H7 (cell line): ENCODE results near the gene SMIM43. TPM values are rescaled to one million over a fixed set of nuclear protein-coding genes. Genes with fewer than 3 reads are reported as not detected.

Experiments used
- DNase-seq: peaks from one replicate; pipeline ENCODE4 v3.0.0; 2012
- H3K27me3 ChIP-seq: 2 replicates; pipeline ENCODE4 v1.6.0; 2011; ENCODE audit warnings: mild to moderate bottlenecking, low read length; ENCODE audit not compliant: control insufficient read depth, insufficient read depth
- H3K36me3 ChIP-seq: replicated peaks from 2 replicates; pipeline ENCODE4 v1.5.1; 2011; ENCODE audit warnings: low read length; ENCODE audit not compliant: control insufficient read depth, insufficient read depth
- H3K4me3 ChIP-seq: 2 replicates; pipeline ENCODE4 v1.5.1; 2011; ENCODE audit warnings: low read depth, mild to moderate bottlenecking, control low read depth, low read length, moderate library complexity; ENCODE audit not compliant: insufficient read depth
- total RNA-seq: library from RNA; depleted of rRNA; stranded (reverse); fragments of >200 nt; shearing (Covaris generic); gene quantifications from 2 replicates; pipeline ENCODE4 v1.2.3, GENCODE V29; 2014; rRNA removed

Gene SMIM43
- total RNA-seq, 1 experiment from 2014 or later, result not detected

DNA sequence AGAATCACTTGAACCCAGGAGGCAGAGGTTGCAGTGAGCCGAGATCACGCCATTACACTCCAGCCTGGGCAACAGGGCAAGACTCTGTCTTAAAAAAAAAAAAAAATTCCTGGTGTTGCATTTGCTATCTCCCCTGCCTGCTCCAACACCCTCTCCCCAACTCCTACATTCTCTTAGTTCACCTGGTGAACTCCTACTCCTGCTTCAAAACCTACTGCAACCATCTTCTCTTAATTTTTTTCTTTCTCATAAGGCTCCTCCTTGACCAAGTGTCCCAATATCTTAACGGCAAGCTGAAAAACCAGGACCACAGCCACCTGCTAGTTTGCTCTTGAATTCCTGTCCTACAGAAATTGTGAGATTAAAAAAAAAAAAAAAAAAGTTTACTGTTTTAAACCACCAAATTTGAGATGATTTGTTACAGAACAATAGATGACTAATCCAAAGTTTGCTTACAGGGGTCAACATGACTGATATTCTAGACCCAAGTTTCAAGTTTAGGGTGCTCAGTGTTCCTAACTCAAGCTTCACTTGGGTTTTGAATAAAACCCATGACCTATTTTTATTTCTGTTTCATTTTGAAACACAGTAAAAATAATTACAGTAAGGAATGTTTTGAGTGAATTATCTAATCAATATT is 55.1 kb downstream of the SMIM43 start:
- no peaks in the 10 kb centered on the region for H3K36me3 ChIP-seq
- no peaks in the 10 kb centered on the region for H3K27me3 ChIP-seq
- DNase-seq, result no peak
- no peak overlapping the region for H3K4me3 ChIP-seq

Other genes with a start within 250 kb of the SMIM43 start
- gene ANXA5, start 68.2 kb downstream of the SMIM43 start, total RNA-seq, result 256 and 278 TPM in 2 replicates
- 56.9 and 60.8 TPM in 2 replicates for gene EXOSC9, start 36.2 kb upstream of the SMIM43 start, total RNA-seq
- 171 and 186 TPM in 2 replicates for gene CCNA2, start 58.7 kb upstream of the SMIM43 start, total RNA-seq
- gene BBS7, start 105.3 kb upstream of the SMIM43 start, total RNA-seq, result 13.2 and 14.5 TPM in 2 replicates
- gene TRPC3, start 186.9 kb upstream of the SMIM43 start, total RNA-seq, result 0.18 and 0.21 TPM in 2 replicates